ENCODE results near the gene KXD1. TPM values are rescaled to one million over a fixed set of nuclear protein-coding genes. Genes with fewer than 3 reads are reported as not detected.
A peak's percentile ranks its signal among the peaks of the same experiment; 100 is the strongest.
"Not testable (repeated sequence)": the region's sequence is repeated elsewhere in the genome, so short reads cannot be mapped to it uniquely, and the experiment has no call there.

The KXD1 gene
- total RNA-seq, 1 donor: 104 TPM

DNA sequence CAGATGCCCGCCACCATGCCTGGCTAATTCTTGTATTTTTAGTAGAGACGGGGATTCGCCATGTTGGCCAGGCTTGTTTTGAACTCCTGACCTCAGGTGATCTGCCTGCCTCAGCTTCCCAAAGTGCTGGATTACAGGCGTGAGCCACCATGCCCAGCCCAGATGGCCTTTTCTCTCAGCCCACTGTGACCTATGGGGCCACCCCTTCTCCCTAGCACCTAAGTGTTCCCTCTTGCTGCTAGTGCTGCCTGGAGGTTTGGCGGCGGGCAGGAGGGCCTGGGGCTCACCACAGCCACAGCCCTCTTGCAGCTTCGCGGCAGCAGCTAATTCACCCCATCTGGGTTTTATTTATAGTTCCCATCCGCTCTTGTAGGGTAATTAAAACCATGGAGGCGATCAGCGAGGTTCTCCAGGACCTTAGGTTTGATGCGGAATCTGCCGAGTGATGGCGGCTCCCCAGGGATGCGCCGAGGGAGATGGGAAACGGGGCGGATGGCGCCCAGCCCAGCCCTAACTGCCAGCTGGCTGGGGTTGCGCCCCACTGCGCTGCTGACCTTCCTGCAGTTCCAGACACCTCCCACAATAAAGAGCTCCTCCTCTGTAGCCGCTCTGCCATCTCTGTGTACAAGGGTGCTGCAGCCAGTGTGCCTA lies 34.2 kb downstream of the KXD1 start:
- H3K79me2 ChIP-seq (ENCODE audit: insufficient read depth, low read length): no peaks in the 10 kb centered on the region
- peaks cover 3% of the 10 kb centered on the region for H3K36me3 ChIP-seq (ENCODE audit: insufficient read depth, low read length)
- peaks cover 8% of the 10 kb centered on the region for H4K20me1 ChIP-seq (ENCODE audit: insufficient read depth, low read length)
- H2AFZ ChIP-seq (ENCODE audit: low read length): no peak overlapping the region
- no peaks in the 10 kb centered on the region for H3K9me3 ChIP-seq (ENCODE audit: low read depth, low read length)
- H3K4me1 ChIP-seq (ENCODE audit: insufficient read depth, low read length): peaks cover 19% of the 10 kb centered on the region
- no peak overlapping the region for H3K27ac ChIP-seq (ENCODE audit: low read depth, low read length)
- H3K27me3 ChIP-seq (ENCODE audit: insufficient read depth, low read length): no peaks in the 10 kb centered on the region
- no peak overlapping the region for H3K4me2 ChIP-seq (ENCODE audit: insufficient read depth, low read length)
- no peak overlapping the region for H3K4me3 ChIP-seq (ENCODE audit: insufficient read depth, low read length)
- DNase-seq (ENCODE audit: insufficient read length, low spot score, missing footprints): peak; percentile 74
- TF ChIP-seq, protein P1, sequence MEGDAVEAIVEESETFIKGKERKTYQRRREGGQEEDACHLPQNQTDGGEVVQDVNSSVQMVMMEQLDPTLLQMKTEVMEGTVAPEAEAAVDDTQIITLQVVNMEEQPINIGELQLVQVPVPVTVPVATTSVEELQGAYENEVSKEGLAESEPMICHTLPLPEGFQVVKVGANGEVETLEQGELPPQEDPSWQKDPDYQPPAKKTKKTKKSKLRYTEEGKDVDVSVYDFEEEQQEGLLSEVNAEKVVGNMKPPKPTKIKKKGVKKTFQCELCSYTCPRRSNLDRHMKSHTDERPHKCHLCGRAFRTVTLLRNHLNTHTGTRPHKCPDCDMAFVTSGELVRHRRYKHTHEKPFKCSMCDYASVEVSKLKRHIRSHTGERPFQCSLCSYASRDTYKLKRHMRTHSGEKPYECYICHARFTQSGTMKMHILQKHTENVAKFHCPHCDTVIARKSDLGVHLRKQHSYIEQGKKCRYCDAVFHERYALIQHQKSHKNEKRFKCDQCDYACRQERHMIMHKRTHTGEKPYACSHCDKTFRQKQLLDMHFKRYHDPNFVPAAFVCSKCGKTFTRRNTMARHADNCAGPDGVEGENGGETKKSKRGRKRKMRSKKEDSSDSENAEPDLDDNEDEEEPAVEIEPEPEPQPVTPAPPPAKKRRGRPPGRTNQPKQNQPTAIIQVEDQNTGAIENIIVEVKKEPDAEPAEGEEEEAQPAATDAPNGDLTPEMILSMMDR (IDR thresholded peaks at IDR 0.05; ENCODE audit: extremely low read depth, low read depth, low read length): no peak

GRCh38 chr19:18592732-18593131 lies 35.1 kb downstream of the KXD1 start:
- H3K4me2 ChIP-seq (ENCODE audit: insufficient read depth, low read length): not testable (repeated sequence)

GRCh38 chr19:18593367-18594095 lies 35.9 kb downstream of the KXD1 start:
- H4K20me1 ChIP-seq (ENCODE audit: insufficient read depth, low read length): peaks cover 8% of the 10 kb centered on the region
- H3K4me2 ChIP-seq (ENCODE audit: insufficient read depth, low read length): peak overlapping the region; percentile 69
- no peaks in the 10 kb centered on the region for H3K9me3 ChIP-seq (ENCODE audit: low read depth, low read length)
- H2AFZ ChIP-seq (ENCODE audit: low read length): no peak overlapping the region
- no peak overlapping the region for H3K27ac ChIP-seq (ENCODE audit: low read depth, low read length)
- no peaks in the 10 kb centered on the region for H3K27me3 ChIP-seq (ENCODE audit: insufficient read depth, low read length)
- H3K79me2 ChIP-seq (ENCODE audit: insufficient read depth, low read length): no peaks in the 10 kb centered on the region
- H3K36me3 ChIP-seq (ENCODE audit: insufficient read depth, low read length): peaks cover 3% of the 10 kb centered on the region
- no peak overlapping the region for H3K4me3 ChIP-seq (ENCODE audit: insufficient read depth, low read length)
- H3K4me1 ChIP-seq (ENCODE audit: insufficient read depth, low read length): peaks cover 14% of the 10 kb centered on the region
- peak; percentile 91 for DNase-seq (ENCODE audit: insufficient read length, low spot score, missing footprints)
- TF ChIP-seq, protein P1 (IDR thresholded peaks at IDR 0.05; ENCODE audit: extremely low read depth, low read depth, low read length): no peak

More at GRCh38 chr19:18592732-18593131, 35.1 kb downstream of the KXD1 start:
- H3K79me2 ChIP-seq (ENCODE audit: insufficient read depth, low read length); H3K36me3 ChIP-seq (ENCODE audit: insufficient read depth, low read length); H3K9me3 ChIP-seq (ENCODE audit: low read depth, low read length); H3K27ac ChIP-seq (ENCODE audit: low read depth, low read length); H4K20me1 ChIP-seq (ENCODE audit: insufficient read depth, low read length); H2AFZ ChIP-seq (ENCODE audit: low read length); H3K27me3 ChIP-seq (ENCODE audit: insufficient read depth, low read length); H3K4me3 ChIP-seq (ENCODE audit: insufficient read depth, low read length): not testable (repeated sequence)
- H3K4me1 ChIP-seq (ENCODE audit: insufficient read depth, low read length): peaks cover 19% of the 10 kb centered on the region
- peak; percentile 77 for DNase-seq (ENCODE audit: insufficient read length, low spot score, missing footprints)

- Histone ChIP-seq H2AFZ (ENCODE audit: low read length) (no peak overlapping the region), H3K9me3 (ENCODE audit: low read depth, low read length) (no peaks in the 10 kb centered on the region), H3K4me1 (ENCODE audit: insufficient read depth, low read length) (peaks cover 11% of the 10 kb centered on the region), H3K79me2 (ENCODE audit: insufficient read depth, low read length) (no peaks in the 10 kb centered on the region), H3K27ac (ENCODE audit: low read depth, low read length) (no peak overlapping the region), H4K20me1 (ENCODE audit: insufficient read depth, low read length) (peaks cover 8% of the 10 kb centered on the region), H3K36me3 (ENCODE audit: insufficient read depth, low read length) (peaks cover 3% of the 10 kb centered on the region), H3K27me3 (ENCODE audit: insufficient read depth, low read length) (no peaks in the 10 kb centered on the region), H3K4me2 (ENCODE audit: insufficient read depth, low read length) (peak overlapping the region; percentile 69), H3K4me3 (ENCODE audit: insufficient read depth, low read length) (peak overlapping the region; percentile 69)
- DNase-seq (ENCODE audit: insufficient read length, low spot score, missing footprints): peak; percentile 100
- TF ChIP-seq, protein P1 (IDR thresholded peaks at IDR 0.05; ENCODE audit: extremely low read depth, low read depth, low read length): peak; percentile 59
Observed at GRCh38 chr19:18594096-18594823, 36.6 kb downstream of the KXD1 start.
